Measurements from ENCODE around the gene CHTOP.

DNA sequence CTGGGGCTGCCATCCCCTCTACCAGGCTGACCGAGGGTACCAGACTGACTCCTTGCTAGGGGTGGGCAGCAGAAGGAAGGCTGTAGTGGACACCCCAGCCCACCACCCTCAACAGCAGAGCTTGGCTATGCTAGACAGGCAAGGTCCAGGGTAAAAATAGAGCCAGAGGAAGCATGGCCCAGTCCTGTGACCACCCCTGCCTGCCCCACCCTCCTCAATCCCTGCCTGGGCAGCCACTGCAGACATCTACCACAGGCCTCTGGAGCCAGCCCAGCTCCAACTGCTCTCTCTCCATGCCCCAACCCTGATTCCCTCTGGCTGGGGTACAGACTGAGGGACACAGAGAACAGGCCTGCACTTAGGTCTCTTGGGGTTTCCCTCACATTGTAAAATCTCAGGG, 3.9 kb upstream of the CHTOP start:
- TF ChIP-seq, protein P1, sequence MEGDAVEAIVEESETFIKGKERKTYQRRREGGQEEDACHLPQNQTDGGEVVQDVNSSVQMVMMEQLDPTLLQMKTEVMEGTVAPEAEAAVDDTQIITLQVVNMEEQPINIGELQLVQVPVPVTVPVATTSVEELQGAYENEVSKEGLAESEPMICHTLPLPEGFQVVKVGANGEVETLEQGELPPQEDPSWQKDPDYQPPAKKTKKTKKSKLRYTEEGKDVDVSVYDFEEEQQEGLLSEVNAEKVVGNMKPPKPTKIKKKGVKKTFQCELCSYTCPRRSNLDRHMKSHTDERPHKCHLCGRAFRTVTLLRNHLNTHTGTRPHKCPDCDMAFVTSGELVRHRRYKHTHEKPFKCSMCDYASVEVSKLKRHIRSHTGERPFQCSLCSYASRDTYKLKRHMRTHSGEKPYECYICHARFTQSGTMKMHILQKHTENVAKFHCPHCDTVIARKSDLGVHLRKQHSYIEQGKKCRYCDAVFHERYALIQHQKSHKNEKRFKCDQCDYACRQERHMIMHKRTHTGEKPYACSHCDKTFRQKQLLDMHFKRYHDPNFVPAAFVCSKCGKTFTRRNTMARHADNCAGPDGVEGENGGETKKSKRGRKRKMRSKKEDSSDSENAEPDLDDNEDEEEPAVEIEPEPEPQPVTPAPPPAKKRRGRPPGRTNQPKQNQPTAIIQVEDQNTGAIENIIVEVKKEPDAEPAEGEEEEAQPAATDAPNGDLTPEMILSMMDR (conservative IDR thresholded peaks at IDR 0.05; ENCODE audit: low read depth in 2 of 2): no peak
- TF ChIP-seq REST (IDR thresholded peaks at IDR 0.05; ENCODE audit: unreplicated experiment): no peak
